BJ (cell line): Measurements from ENCODE around the gene PLCXD3. TPM values are rescaled to one million over a fixed set of nuclear protein-coding genes. Genes with fewer than 3 reads are reported as not detected.

Source experiments
- CTCF ChIA-PET: fragments of 350-600 bp; formaldehyde crosslinking; extraction: SDS; loops from one replicate; lab custom pipeline; 2021; ENCODE audit warnings: antibody characterized with exemption, inconsistent platforms; lab: Yijun Ruan, JAX
- POLR2A ChIA-PET: fragments of 300-600 bp; sonication (Branson Sonifier 250); formaldehyde crosslinking; extraction: SDS; loops from one replicate; lab custom pipeline; 2021; ENCODE audit warnings: antibody characterized with exemption; lab: Charles Lee
- DNase-seq: peaks from one replicate; pipeline ENCODE4 v3.0.0-alpha.2; 2011; ENCODE audit warnings: low read depth
- H3K27me3 ChIP-seq: 2 replicates; pipeline ENCODE4 v1.6.0; 2011; ENCODE audit warnings: low read length; ENCODE audit not compliant: control insufficient read depth, insufficient read depth
- H3K36me3 ChIP-seq: 2 replicates; pipeline ENCODE4 v1.5.1; 2011; ENCODE audit warnings: low read length; ENCODE audit not compliant: control insufficient read depth, insufficient read depth
- H3K4me3 ChIP-seq: 2 replicates; pipeline ENCODE4 v1.5.1; 2011; ENCODE audit warnings: low read depth, mild to moderate bottlenecking, control low read depth, low read length
- polyA plus RNA-seq: library from polyadenylated mRNA; depleted of rRNA; stranded (reverse); fragments of >200 nt; gene quantifications from 2 replicates; pipeline ENCODE4 v1.2.3, GENCODE V29; 2011
- TF ChIP-seq, protein P1 (sequence below): IDR thresholded peaks from 2 replicates; pipeline ENCODE4 v1.5.1; 2011; ENCODE audit warnings: low read depth, mild to moderate bottlenecking, control low read depth, inconsistent platforms, low read length, moderate library complexity; ENCODE audit not compliant: insufficient read depth

Gene PLCXD3
- polyA plus RNA-seq, 1 experiment: 0.05 TPM

DNA sequence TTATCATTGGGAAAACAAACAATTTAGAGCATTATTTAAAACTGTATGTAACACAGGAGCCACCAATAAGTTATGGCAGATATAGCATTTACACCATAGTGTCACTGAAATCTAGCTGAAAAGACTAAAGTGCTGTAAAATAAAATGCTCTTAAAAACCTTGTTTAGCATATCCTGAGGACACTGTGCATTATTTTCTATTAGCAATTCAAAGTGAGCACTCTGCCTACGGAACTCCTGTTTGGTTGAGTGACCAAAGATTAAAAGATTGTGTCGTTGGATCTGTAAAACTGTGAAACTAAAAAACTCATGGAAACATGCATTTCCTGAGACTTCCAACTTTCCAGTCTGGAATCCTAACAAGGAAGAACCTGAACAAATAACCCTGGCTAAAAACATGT, 201.1 kb downstream of the PLCXD3 start:
- Histone ChIP-seq H3K36me3 (no peaks in the 10 kb centered on the region), H3K27me3 (no peaks in the 10 kb centered on the region), H3K4me3 (no peak overlapping the region)
- TF ChIP-seq, protein P1, sequence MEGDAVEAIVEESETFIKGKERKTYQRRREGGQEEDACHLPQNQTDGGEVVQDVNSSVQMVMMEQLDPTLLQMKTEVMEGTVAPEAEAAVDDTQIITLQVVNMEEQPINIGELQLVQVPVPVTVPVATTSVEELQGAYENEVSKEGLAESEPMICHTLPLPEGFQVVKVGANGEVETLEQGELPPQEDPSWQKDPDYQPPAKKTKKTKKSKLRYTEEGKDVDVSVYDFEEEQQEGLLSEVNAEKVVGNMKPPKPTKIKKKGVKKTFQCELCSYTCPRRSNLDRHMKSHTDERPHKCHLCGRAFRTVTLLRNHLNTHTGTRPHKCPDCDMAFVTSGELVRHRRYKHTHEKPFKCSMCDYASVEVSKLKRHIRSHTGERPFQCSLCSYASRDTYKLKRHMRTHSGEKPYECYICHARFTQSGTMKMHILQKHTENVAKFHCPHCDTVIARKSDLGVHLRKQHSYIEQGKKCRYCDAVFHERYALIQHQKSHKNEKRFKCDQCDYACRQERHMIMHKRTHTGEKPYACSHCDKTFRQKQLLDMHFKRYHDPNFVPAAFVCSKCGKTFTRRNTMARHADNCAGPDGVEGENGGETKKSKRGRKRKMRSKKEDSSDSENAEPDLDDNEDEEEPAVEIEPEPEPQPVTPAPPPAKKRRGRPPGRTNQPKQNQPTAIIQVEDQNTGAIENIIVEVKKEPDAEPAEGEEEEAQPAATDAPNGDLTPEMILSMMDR: no peak
- ChIA-PET POLR2A (no interaction called here), CTCF (no interaction called here)
- no peak for DNase-seq

DNA sequence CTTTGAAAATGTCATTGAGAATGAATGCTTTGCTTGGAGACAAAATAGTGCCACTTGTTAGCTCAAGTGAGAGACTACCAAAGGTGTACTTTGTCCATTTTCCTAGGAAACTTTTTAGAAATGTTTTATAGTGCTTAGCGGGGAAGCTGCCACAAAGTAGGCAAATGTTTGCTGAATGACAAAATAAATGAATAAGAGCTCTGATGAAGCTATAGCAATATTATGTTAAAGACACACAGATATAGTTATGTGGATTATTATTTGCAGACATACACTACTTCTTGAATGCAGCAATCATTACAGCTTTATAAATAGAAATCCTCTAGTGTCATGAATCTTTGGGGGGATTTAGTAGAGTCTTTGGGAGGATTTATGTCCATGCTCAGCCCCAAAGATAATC, 204.4 kb downstream of the PLCXD3 start:
- POLR2A ChIA-PET: no interaction called here
- Histone ChIP-seq H3K27me3 (no peaks in the 10 kb centered on the region), H3K4me3 (no peak overlapping the region), H3K36me3 (no peaks in the 10 kb centered on the region)
- TF ChIP-seq, protein P1: no peak
- CTCF ChIA-PET: interaction anchor here (1.3 kb wide), 1 partner anchor 9 kb away, joined by 3 read pairs; no protein-coding TSS in a partner anchor
- no peak for DNase-seq

DNA sequence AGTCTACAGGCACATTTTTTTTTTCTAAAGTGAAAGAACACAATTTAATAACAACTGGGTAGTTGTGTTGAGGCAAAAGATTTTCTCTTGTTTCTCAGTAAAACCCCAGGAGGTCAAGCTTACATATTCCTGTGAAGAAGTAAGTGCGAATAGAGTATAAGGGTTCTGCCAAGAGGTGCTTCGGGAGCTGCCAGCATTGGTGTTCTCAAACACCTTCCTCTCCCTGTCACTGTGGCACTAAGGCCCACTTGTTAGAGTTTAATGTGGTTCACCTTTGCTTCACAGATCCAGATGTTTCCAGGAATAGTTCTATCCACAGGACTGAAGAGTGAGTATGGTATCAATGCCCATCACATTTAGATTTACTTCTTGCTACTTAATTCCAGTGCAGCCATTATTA, 205.3 kb downstream of the PLCXD3 start:
- DNase-seq: no peak
- ChIA-PET CTCF (interaction anchor here (1.3 kb wide), 1 partner anchor 8 kb away, joined by 3 read pairs; no protein-coding TSS in a partner anchor), POLR2A (no interaction called here)
- TF ChIP-seq, protein P1: no peak
- Histone ChIP-seq H3K27me3 (no peaks in the 10 kb centered on the region), H3K36me3 (no peaks in the 10 kb centered on the region), H3K4me3 (no peak overlapping the region)

DNA sequence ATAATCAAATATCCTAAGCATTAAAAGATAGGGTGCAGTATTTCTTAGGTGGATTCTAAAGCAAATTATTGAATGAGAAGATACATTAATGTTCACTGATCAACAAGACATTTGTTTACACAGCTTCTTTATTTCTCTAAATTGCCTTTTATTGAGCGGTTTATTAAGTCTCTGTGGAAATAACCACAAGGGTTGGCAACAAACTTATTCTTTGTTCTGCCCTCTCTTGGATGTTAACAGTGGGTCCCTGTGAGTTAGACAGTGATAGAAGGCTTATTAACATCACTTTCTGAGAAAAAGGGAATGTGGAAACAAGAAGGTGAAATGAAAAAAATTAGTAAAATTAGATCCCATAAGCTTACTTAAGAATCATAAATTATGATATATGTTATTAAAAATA, 214.3 kb downstream of the PLCXD3 start:
- CTCF ChIA-PET: interaction anchor here (1.1 to 1.7 kb wide), 4 partner anchors 9 to 391 kb away, joined by 3 to 6 read pairs (median 4); no protein-coding TSS in a partner anchor
- POLR2A ChIA-PET: no interaction called here
- H3K4me3 ChIP-seq: no peak overlapping the region
- no peaks in the 10 kb centered on the region; the same call in 1 of the 2 replicates for H3K27me3 ChIP-seq
- TF ChIP-seq, protein P1: no peak
- no peak for DNase-seq
- no peaks in the 10 kb centered on the region for H3K36me3 ChIP-seq

DNA sequence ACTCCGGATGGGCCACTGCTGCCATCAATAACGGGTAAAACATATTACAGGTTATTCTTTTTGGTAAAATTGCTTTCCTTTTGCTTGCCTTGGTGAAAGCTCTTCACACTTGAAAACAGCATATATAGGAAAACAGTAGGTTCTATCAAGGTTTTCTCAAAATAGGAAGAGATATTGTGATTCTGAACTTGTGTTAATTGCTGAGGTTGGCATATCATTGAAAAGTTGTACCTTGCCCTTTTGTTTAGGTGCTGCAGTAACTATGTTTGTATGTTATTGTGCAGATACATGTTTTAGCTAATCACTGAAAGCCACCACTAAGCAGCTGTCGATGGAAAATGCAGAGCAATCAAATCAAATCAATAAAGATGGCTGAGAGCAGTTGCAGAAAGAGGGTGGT, 219.1 kb downstream of the PLCXD3 start:
- CTCF ChIA-PET: interaction anchor here (1.0 kb wide), 1 partner anchor 21 kb away, joined by 3 read pairs; no protein-coding TSS in a partner anchor

More for the DNA sequence above, 219.1 kb downstream of the PLCXD3 start:
- H3K4me3 ChIP-seq: no peak overlapping the region
- TF ChIP-seq, protein P1: no peak
- no peak for DNase-seq
- peaks cover 1% of the 10 kb centered on the region for H3K27me3 ChIP-seq
- POLR2A ChIA-PET: no interaction called here
- no peaks in the 10 kb centered on the region for H3K36me3 ChIP-seq
